Testis (tissue), 3 donors: Measurements from ENCODE around the gene ACAN. TPM values are rescaled to one million over a fixed set of nuclear protein-coding genes. Genes with fewer than 3 reads are reported as not detected.

Source experiments
- DNase-seq: peaks from one replicate; pipeline ENCODE4 v3.0.0-alpha.2; 2019
- H3K27ac ChIP-seq, 2 donors: fragments of 200-600 bp; sonication (generic); one replicate each; pipeline ENCODE4 v1.5.1; 2019
- H3K27me3 ChIP-seq: fragments of 200-600 bp; sonication (generic); one replicate; pipeline ENCODE4 v1.5.1; 2019
- H3K36me3 ChIP-seq: fragments of 200-600 bp; sonication (generic); one replicate; pipeline ENCODE4 v1.5.1; 2017; ENCODE audit warnings: low read depth; ENCODE audit errors: missing control alignments
- H3K4me1 ChIP-seq: fragments of 200-600 bp; sonication (generic); one replicate; pipeline ENCODE4 v1.5.1; 2019
- H3K4me3 ChIP-seq, 2 donors: fragments of 200-600 bp; sonication (generic); one replicate each; pipeline ENCODE4 v1.5.1; 2017 to 2019
- H3K9me3 ChIP-seq: fragments of 200-600 bp; sonication (generic); one replicate; pipeline ENCODE4 v1.5.1; 2017
- CTCF ChIP-seq, 3 experiments: fragments of 450-650 bp in 2 of 3; fragments of 200-600 bp in 1 of 3; sonication (generic) in 1 of 3; IDR thresholded peaks; one replicate each; pipeline ENCODE4 v1.5.1; 2016 to 2019; ENCODE audit warnings: antibody characterized with exemption in 3 of 3, mild to moderate bottlenecking in 2 of 3, moderate library complexity in 1 of 3
- POLR2A ChIP-seq: fragments of 450-650 bp; IDR thresholded peaks from one replicate; pipeline ENCODE4 v1.6.1; 2017; ENCODE audit warnings: antibody characterized with exemption, mild to moderate bottlenecking, moderate library complexity
- WGBS, 2 donors: methylation state at CpG; one replicate each; pipeline ENCODE4 v1.1.5; 2018; 5-methylcytosine and 5-hydroxymethylcytosine counted together
- intact Hi-C: fragments of 100-400 bp; cut with DNase I; formaldehyde crosslinking; loops from one replicate; pipeline ENCODE4 v1.15.1; 2023; ENCODE audit warnings: low total_unique reads
- polyA plus RNA-seq: library from polyadenylated mRNA; stranded (reverse); fragments of 350-450 nt; fragmentation: Illumina TruSeq; extraction: RNeasy Lipid Tissue Mini Kit (QIAGEN cat#74804); gene quantifications from one replicate; pipeline ENCODE4 v1.2.3, GENCODE V29; 2014; ENCODE audit warnings: low read depth, low replicate concordance; ENCODE audit not compliant: insufficient read depth
- total RNA-seq, 2 donors: library from RNA; depleted of rRNA; stranded (reverse); fragments of >200 nt; gene quantifications; one replicate each; pipeline ENCODE4 v1.2.3, GENCODE V29; 2016

The ACAN gene
- total and polyA plus RNA-seq, 3 donors from 2014 or later, result 2.4 to 6.6 (median 4.1) TPM

- intact Hi-C loops, result no loop called here
- 94 to 96% methylated on average over 7 of the region's 7 CpGs for WGBS, 2 donors
- Histone ChIP-seq H3K27ac (no peak overlapping the region), H3K27me3 (no peaks in the 10 kb centered on the region), H3K36me3 (no peaks in the 10 kb centered on the region), H3K4me1 (no peaks in the 10 kb centered on the region), H3K4me3 (no peak overlapping the region), H3K9me3 (no peaks in the 10 kb centered on the region)
- DNase-seq, result no peak
- TF ChIP-seq POLR2A (no peak), CTCF (IDR thresholded peaks at IDR 0.05) (no peak)
Observed at GRCh38 chr15:88790486-88790885, 12.8 kb upstream of the ACAN start.

DNA sequence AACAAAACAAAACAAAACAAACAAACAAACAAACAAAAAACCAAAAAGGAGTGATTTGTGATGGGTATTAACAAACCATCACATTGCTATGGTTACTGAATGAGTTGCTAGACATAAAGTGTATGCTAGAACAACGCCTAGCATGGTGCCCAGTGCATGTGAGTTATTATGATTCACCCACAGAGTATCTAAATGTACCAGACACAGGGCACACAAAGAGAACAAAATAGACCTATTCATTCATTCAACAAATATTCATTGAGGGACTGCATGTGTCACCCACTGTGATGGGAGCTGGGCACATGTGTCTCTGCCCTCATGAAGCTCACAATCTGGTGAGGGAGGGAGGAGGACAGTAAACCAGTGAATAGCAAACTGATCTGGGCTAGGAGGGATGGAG, 11.6 kb upstream of the ACAN start:
- no peak for TF ChIP-seq CTCF (IDR thresholded peaks at IDR 0.05)
- TF ChIP-seq POLR2A, result no peak
- intact Hi-C loops, result no loop called here
- DNase-seq, result no peak
- Histone ChIP-seq H3K36me3 (no peaks in the 10 kb centered on the region), H3K4me1 (no peaks in the 10 kb centered on the region), H3K27me3 (no peaks in the 10 kb centered on the region), H3K9me3 (no peaks in the 10 kb centered on the region), H3K27ac (no peak overlapping the region), H3K4me3 (no peak overlapping the region)
- WGBS, 2 donors, result 90 to 100% methylated on average over 1 of the region's 1 CpG

DNA sequence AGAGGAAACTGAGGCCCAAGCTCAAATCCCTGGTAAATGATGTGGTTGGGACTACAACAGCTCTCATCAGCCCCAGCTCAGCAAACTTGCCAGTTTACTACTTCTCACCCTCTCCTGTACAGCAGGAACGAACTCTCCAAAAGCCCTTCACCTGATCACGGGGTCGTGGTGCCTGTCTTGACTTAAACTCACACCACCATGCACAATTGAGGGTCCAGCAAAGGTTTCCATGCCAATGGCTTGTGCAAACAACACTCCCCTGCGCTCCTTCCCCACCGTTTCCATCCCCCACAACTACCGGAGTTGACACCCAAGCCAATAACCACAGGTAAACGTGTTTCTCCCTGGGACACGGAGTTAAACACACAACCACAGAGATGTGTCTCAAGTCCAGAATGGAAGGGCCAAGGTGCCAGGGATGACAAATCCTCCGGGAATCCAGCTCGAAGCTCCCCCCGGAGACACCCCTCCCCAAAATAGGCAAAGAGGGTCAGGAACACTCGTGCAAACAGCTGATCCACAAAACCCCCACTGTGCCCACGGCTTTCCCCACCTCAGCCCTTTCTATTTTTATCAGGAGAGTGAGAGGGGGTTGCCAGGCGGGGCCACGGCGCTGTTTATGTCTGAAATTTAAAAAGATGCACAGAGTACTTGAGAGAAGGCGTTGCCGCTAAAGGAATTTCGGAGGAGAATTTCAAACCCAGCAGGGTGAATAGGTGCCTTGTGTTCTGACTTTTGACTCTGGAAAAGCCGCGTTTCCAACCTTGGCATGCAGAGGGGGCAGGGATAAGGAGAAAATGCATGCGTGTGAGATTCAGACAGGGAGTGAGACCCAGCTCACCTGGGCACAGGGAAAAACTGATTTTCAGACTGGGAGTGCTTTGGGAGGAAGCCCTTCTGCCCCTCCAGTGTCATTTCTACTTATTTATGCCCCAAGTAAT, 10.6 kb upstream of the ACAN start:
- Histone ChIP-seq H3K27me3 (no peaks in the 10 kb centered on the region), H3K9me3 (no peaks in the 10 kb centered on the region), H3K4me3 (no peak overlapping the region), H3K4me1 (no peaks in the 10 kb centered on the region), H3K36me3 (no peaks in the 10 kb centered on the region), H3K27ac (no peak overlapping the region)
- 59 to 61% methylated on average over 22 of the region's 22 CpGs for WGBS, 2 donors
- no peak for TF ChIP-seq POLR2A
- TF ChIP-seq CTCF (IDR thresholded peaks at IDR 0.05), result no peak
- intact Hi-C loops, result no loop called here
- DNase-seq, result no peak

GRCh38 chr15:88794001-88794400, 9.2 kb upstream of the ACAN start:
- Histone ChIP-seq H3K4me1 (no peaks in the 10 kb centered on the region), H3K27me3 (no peaks in the 10 kb centered on the region), H3K4me3 (no peak overlapping the region), H3K9me3 (no peaks in the 10 kb centered on the region), H3K27ac (no peak overlapping the region), H3K36me3 (no peaks in the 10 kb centered on the region)
- intact Hi-C loops, result no loop called here
- DNase-seq, result no peak
- TF ChIP-seq POLR2A (no peak), CTCF (IDR thresholded peaks at IDR 0.05) (no peak)
- WGBS, 2 donors, result 61 to 74% methylated on average over 4 to 5 of the region's 5 CpGs
